IMR-90 (cell line): ENCODE data around the gene DMD.

Source experiments
- CEBPB ChIP-seq: IDR thresholded peaks from 2 replicates; pipeline ENCODE4 v1.6.1; 2012; ENCODE audit warnings: low read depth, low read length, improper control_type of control experiment
- CHD1 ChIP-seq: IDR thresholded peaks from 2 replicates; pipeline ENCODE4 v1.6.1; 2012; ENCODE audit warnings: low read depth, low read length, improper control_type of control experiment
- CTCF ChIP-seq: conservative IDR thresholded peaks from 2 replicates; pipeline ENCODE4 v1.5.1; 2012; ENCODE audit warnings: mild to moderate bottlenecking, low read depth, low read length, improper control_type of control experiment
- ELK1 ChIP-seq: fragments of 150-350 bp; IDR thresholded peaks from 2 replicates; pipeline ENCODE4 v1.6.1; 2016; ENCODE audit warnings: low read depth, mild to moderate bottlenecking, low read length, moderate library complexity, borderline replicate concordance
- MAZ ChIP-seq: IDR thresholded peaks from 2 replicates; pipeline ENCODE4 v1.6.1; 2012; ENCODE audit warnings: low read depth, mild to moderate bottlenecking, low read length, improper control_type of control experiment, moderate library complexity, borderline replicate concordance
- MXI1 ChIP-seq: IDR thresholded peaks from 2 replicates; pipeline ENCODE4 v1.6.1; 2012; ENCODE audit warnings: low read depth, mild to moderate bottlenecking, low read length, moderate library complexity, borderline replicate concordance
- NFE2L2 ChIP-seq: fragments of 150-350 bp; IDR thresholded peaks from 2 replicates; pipeline ENCODE4 v1.6.1; 2016; ENCODE audit warnings: low read depth, mild to moderate bottlenecking, low read length
- POLR2A ChIP-seq: IDR thresholded peaks from 2 replicates; pipeline ENCODE4 v1.6.1; 2012; ENCODE audit warnings: mild to moderate bottlenecking, low read depth, low read length
- RAD21 ChIP-seq: IDR thresholded peaks from 2 replicates; pipeline ENCODE4 v1.6.1; 2012; ENCODE audit warnings: low read length, improper control_type of control experiment
- RCOR1 ChIP-seq: IDR thresholded peaks from 2 replicates; pipeline ENCODE4 v1.6.1; 2012; ENCODE audit warnings: mild to moderate bottlenecking, low read length, improper control_type of control experiment; ENCODE audit not compliant: insufficient replicate concordance
- RFX5 ChIP-seq: IDR thresholded peaks from 2 replicates; pipeline ENCODE4 v1.8.0; 2012; ENCODE audit warnings: low read depth, mild to moderate bottlenecking, low read length, moderate library complexity
- SMC3 ChIP-seq: fragments of 150-350 bp; IDR thresholded peaks from 2 replicates; pipeline ENCODE4 v1.6.1; 2016; ENCODE audit warnings: low read depth, mild to moderate bottlenecking, antibody characterized with exemption, low read length, moderate library complexity

GRCh38 chrX:32281853-32282252 lies 929.5 kb downstream of the DMD start:
- TF ChIP-seq CTCF = no peak
- TF ChIP-seq ELK1 = no peak
- TF ChIP-seq POLR2A = no peak
- no peak for TF ChIP-seq SMC3
- no peak for TF ChIP-seq MXI1
- TF ChIP-seq MAZ = no peak
- TF ChIP-seq RAD21 = no peak
- TF ChIP-seq CEBPB = no peak
- no peak for TF ChIP-seq RCOR1
- TF ChIP-seq NFE2L2 = no peak
- TF ChIP-seq RFX5 = no peak
- TF ChIP-seq CHD1 = no peak
